Left renal pelvis (tissue), 4 donors: Measurements from ENCODE around the gene SYNE3. TPM values are rescaled to one million over a fixed set of nuclear protein-coding genes. Genes with fewer than 3 reads are reported as not detected.

ENCODE experiments used
- DNase-seq, 4 donors: peaks; one replicate each; pipeline ENCODE4 v3.0.0-alpha.2; 2013; ENCODE audit warnings: low read depth in 4 of 4, low spot score in 3 of 4
- polyA plus RNA-seq, 4 donors: library from polyadenylated mRNA; unstranded; fragments of 120-200 nt; gene quantifications; one replicate each; pipeline ENCODE4 v1.2.1, GENCODE V29; 2013; ENCODE audit not compliant: insufficient read length in 4 of 4

SYNE3 gene
- polyA plus RNA-seq, 4 donors, result 1.9 to 6.1 (median 2.2) TPM

- no peak for DNase-seq
These were observed 9.3 kb downstream of the SYNE3 start for GRCh38 chr14:95507174-95507573.

GRCh38 chr14:95505030-95505589 is 11.3 kb downstream of the SYNE3 start:
- DNase-seq, result no peak

- no peak for DNase-seq
These were observed 12.1 kb downstream of the SYNE3 start for GRCh38 chr14:95504135-95505029.

- DNase-seq, result no peak
These were observed 12.9 kb downstream of the SYNE3 start for GRCh38 chr14:95503365-95504134.

- DNase-seq, result no peak
These were observed 14.0 kb downstream of the SYNE3 start for GRCh38 chr14:95502381-95502950.

GRCh38 chr14:95500772-95501401 is 15.6 kb downstream of the SYNE3 start:
- DNase-seq, result no peak

- no peak for DNase-seq
These were observed 16.2 kb downstream of the SYNE3 start for GRCh38 chr14:95500201-95500681.

GRCh38 chr14:95499354-95499750 is 17.1 kb downstream of the SYNE3 start:
- no peak for DNase-seq

- no peak for DNase-seq
These were observed 17.7 kb downstream of the SYNE3 start for GRCh38 chr14:95498622-95499353.

- no peak for DNase-seq
These were observed 18.9 kb downstream of the SYNE3 start for GRCh38 chr14:95497561-95498011.

GRCh38 chr14:95496690-95497259 is 19.7 kb downstream of the SYNE3 start:
- no peak for DNase-seq

- DNase-seq, result no peak
These were observed 20.3 kb downstream of the SYNE3 start for GRCh38 chr14:95496111-95496681.

GRCh38 chr14:95495538-95496025 is 20.9 kb downstream of the SYNE3 start:
- DNase-seq, result no peak

- DNase-seq, result no peak
These were observed 21.4 kb downstream of the SYNE3 start for GRCh38 chr14:95495076-95495475.

- DNase-seq, result no peak
These were observed 22.0 kb downstream of the SYNE3 start for GRCh38 chr14:95494456-95494855.

- DNase-seq, result no peak
These were observed 22.5 kb downstream of the SYNE3 start for GRCh38 chr14:95493976-95494375.

GRCh38 chr14:95493503-95493902 is 22.9 kb downstream of the SYNE3 start:
- no peak for DNase-seq

- no peak for DNase-seq
These were observed 24.4 kb downstream of the SYNE3 start for GRCh38 chr14:95491936-95492608.
